ENCODE data around the gene ATXN2. TPM values are rescaled to one million over a fixed set of nuclear protein-coding genes. Genes with fewer than 3 reads are reported as not detected.

The ATXN2 gene
- total RNA-seq, 1 donor from 2014 or later: 34.2 TPM

DNA sequence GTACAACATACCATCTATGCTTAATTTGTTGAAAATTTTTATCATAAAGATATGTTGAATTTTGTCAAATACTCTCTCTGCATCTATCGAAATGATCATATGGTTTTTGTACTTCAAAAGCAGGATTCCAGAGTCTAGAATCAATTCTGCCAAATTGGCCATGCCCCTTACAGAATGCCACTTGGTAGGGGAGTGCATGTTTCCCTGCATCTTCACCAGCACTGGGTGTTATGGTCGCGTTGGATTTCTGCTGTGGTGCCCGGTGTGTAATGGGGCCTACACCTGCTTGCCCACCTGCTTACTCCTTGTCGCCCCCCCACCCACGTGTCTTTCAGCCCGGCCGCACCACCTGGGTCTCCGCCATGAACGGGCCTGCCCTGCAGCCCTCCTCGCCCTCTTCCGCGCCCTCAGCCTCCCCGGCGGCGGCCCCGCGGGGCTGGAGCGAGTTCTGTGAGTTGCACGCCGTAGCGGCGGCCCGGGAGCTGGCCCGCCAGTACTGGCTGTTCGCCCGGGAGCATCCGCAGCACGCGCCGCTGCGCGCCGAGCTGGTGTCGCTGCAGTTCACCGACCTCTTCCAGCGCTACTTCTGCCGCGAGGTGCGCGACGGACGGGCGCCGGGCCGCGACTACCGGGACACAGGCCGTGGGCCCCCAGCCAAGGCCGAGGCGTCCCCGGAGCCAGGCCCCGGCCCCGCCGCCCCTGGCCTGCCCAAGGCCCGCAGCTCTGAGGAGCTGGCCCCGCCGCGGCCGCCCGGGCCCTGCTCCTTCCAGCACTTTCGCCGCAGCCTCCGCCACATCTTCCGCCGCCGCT is 181.1 kb downstream of the ATXN2 start:
- peaks cover 13% of the 10 kb centered on the region for H3K4me1 Mint-ChIP-seq
- no peaks in the 10 kb centered on the region for H3K4me1 ChIP-seq
- TF ChIP-seq CTCF (IDR thresholded peaks at IDR 0.05) (no peak), EZH2phosphoT487 (IDR thresholded peaks at IDR 0.05) (no peak), EZH2 (IDR thresholded peaks at IDR 0.05) (no peak)
- H3K9me3 ChIP-seq (ENCODE audit: low read depth): no peaks in the 10 kb centered on the region
- no peak for DNase-seq (ENCODE audit: low spot score)
- no peaks in the 10 kb centered on the region for H3K36me3 ChIP-seq
- no peak overlapping the region for H3K4me3 ChIP-seq
- H3K79me2 ChIP-seq (ENCODE audit: low read depth): peaks cover 6% of the 10 kb centered on the region
- no peaks in the 10 kb centered on the region for H4K20me1 ChIP-seq (ENCODE audit: low read depth)
- no peaks in the 10 kb centered on the region for H3K27me3 ChIP-seq
- peaks cover 8% of the 10 kb centered on the region for H3K27me3 Mint-ChIP-seq (ENCODE audit: insufficient read depth, low read depth)
- H3K27ac Mint-ChIP-seq: no peak overlapping the region
- no peak overlapping the region for H3K27ac ChIP-seq
- H3K4me2 ChIP-seq: no peak overlapping the region
- no peaks in the 10 kb centered on the region for H3K36me3 Mint-ChIP-seq
- no peaks in the 10 kb centered on the region for H3K9me3 Mint-ChIP-seq
- H2AFZ ChIP-seq (replicated peaks): no peak overlapping the region
- H3K9ac ChIP-seq: no peak overlapping the region
- H3F3A ChIP-seq (ENCODE audit: low read depth): no peaks in the 10 kb centered on the region
- no peak overlapping the region for H3K4me3 Mint-ChIP-seq

DNA sequence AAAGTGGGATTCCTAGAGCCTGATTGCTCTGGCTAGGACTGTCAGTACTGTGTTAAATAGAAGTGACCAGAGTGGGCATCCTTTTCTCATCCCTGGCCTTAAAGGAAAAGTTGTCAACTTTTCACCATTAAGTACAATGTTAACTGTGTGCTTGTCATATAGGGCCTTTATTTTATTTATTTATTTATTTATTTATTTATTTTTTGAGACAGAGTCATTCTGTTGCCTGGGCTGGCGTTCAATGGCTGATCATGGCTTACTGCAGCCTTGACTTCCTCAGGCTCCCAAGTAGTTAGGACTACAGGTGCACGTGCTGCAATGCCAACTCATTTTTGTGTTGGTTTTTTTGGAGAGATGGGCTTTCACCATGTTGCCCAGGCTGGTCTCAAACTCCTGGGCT is 181.8 kb downstream of the ATXN2 start:
- no peaks in the 10 kb centered on the region for H3K9me3 ChIP-seq (ENCODE audit: low read depth)
- no peak overlapping the region for H2AFZ ChIP-seq (replicated peaks)
- Mint-ChIP-seq H3K36me3 (no peaks in the 10 kb centered on the region), H3K27me3 (ENCODE audit: insufficient read depth, low read depth) (peaks cover 8% of the 10 kb centered on the region), H3K9me3 (no peaks in the 10 kb centered on the region), H3K4me3 (no peak overlapping the region), H3K4me1 (peaks cover 20% of the 10 kb centered on the region), H3K27ac (no peak overlapping the region)
- H4K20me1 ChIP-seq (ENCODE audit: low read depth): no peaks in the 10 kb centered on the region
- H3K27me3 ChIP-seq: no peaks in the 10 kb centered on the region
- no peak for TF ChIP-seq CTCF (IDR thresholded peaks at IDR 0.05)
- TF ChIP-seq EZH2 (IDR thresholded peaks at IDR 0.05): no peak
- no peaks in the 10 kb centered on the region for H3K36me3 ChIP-seq
- H3K79me2 ChIP-seq (ENCODE audit: low read depth): peaks cover 6% of the 10 kb centered on the region
- no peak overlapping the region for H3K27ac ChIP-seq
- no peak overlapping the region for H3K4me3 ChIP-seq
- H3K4me1 ChIP-seq: peaks cover 3% of the 10 kb centered on the region
- no peak overlapping the region for H3K9ac ChIP-seq
- no peak for DNase-seq (ENCODE audit: low spot score)
- peaks cover 3% of the 10 kb centered on the region for H3F3A ChIP-seq (ENCODE audit: low read depth)
- no peak overlapping the region for H3K4me2 ChIP-seq

GRCh38 chr12:111414711-111415252 is 184.3 kb downstream of the ATXN2 start:
- Mint-ChIP-seq H3K9me3 (no peaks in the 10 kb centered on the region), H3K4me3 (no peak overlapping the region), H3K36me3 (no peaks in the 10 kb centered on the region), H3K27me3 (ENCODE audit: insufficient read depth, low read depth) (peaks cover 2% of the 10 kb centered on the region), H3K27ac (peak overlapping the region; percentile 30), H3K4me1 (peaks cover 36% of the 10 kb centered on the region)
- Histone ChIP-seq H3K36me3 (no peaks in the 10 kb centered on the region), H3K4me1 (peaks cover 18% of the 10 kb centered on the region), H3K27ac (no peak overlapping the region), H3K9ac (no peak overlapping the region), H3K9me3 (ENCODE audit: low read depth) (no peaks in the 10 kb centered on the region), H2AFZ (replicated peaks) (no peak overlapping the region), H3K27me3 (no peaks in the 10 kb centered on the region), H3F3A (ENCODE audit: low read depth) (peaks cover 13% of the 10 kb centered on the region), H3K79me2 (ENCODE audit: low read depth) (peaks cover 6% of the 10 kb centered on the region), H3K4me2 (no peak overlapping the region), H3K4me3 (no peak overlapping the region), H4K20me1 (ENCODE audit: low read depth) (peaks cover 16% of the 10 kb centered on the region)
- DNase-seq (ENCODE audit: low spot score): no peak
- TF ChIP-seq EZH2phosphoT487 (IDR thresholded peaks at IDR 0.05) (no peak), CTCF (IDR thresholded peaks at IDR 0.05) (no peak), EZH2 (IDR thresholded peaks at IDR 0.05) (no peak)

Data from neural progenitor cell (in vitro differentiated cells).